NCI-H1417 treated with DMSO at 0.1 percent for 48 hours (cell line): ENCODE results near the gene FMN1.

ENCODE experiments used
- DNase-seq: peaks from one replicate; lab custom pipeline; 2025; lab: John Stamatoyannopoulos, UW

Gene FMN1

GRCh38 chr15:33154351-33155166 lies 40.0 kb downstream of the FMN1 start:
- no peak for DNase-seq

- no peak for DNase-seq
Observed at GRCh38 chr15:33153548-33153947, 41.0 kb downstream of the FMN1 start.

DNA sequence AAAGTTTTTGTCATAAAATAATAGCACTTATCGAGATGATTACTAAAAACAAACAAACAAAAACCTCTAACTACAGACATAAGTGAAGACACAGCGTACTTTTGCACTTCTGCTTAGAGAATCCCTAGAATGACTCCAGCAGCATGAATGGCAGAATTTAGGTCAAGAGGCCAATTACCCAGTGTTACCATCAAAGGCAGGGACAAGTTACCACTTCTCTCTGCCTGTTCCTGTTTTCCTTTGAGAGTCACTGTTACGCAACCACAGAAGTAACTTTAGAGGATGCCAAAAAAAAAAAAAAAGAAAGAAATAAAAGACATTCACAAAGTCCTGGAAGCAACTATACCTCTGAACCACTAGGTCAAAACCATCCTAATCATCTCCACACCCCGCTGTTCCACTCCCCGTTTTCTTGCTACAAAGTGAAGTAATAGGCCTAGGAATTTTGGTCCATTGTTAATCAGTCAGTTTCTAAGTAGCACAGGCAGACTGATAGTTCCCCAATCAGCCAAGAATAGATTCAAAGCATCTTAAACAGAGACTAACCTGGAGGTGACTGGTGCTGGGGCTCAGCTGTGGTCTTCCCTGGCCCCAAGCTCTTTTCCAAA lies 41.9 kb downstream of the FMN1 start:
- DNase-seq = no peak

GRCh38 chr15:33150971-33151370 lies 43.5 kb downstream of the FMN1 start:
- no peak for DNase-seq

GRCh38 chr15:33150431-33150941 lies 44.0 kb downstream of the FMN1 start:
- no peak for DNase-seq

DNA sequence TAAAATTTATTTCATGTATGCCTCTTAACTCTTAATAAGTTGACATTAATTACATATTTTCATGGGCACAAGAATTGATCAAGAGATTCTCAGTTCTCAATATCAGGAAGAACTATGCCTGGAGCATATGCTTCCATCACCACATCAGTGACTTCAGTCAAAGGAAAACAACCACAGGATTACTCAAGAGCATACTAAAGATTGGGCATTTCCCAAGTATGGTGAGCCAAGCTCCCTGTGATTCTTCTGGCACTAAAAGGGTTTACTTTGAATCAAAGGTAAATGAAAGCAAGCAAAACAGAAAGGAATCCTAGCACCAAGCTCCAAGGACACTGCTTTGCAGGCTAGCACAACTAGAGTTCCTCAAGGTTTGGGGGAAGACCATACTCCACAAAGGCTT lies 44.6 kb downstream of the FMN1 start:
- no peak for DNase-seq

- DNase-seq = no peak
Observed at GRCh38 chr15:33148129-33148751, 46.3 kb downstream of the FMN1 start.

GRCh38 chr15:33146051-33146450 lies 48.5 kb downstream of the FMN1 start:
- no peak for DNase-seq

- no peak for DNase-seq
Observed at GRCh38 chr15:33145447-33145846, 49.1 kb downstream of the FMN1 start.

- DNase-seq = no peak
Observed at GRCh38 chr15:33142708-33143107, 51.8 kb downstream of the FMN1 start.

DNA sequence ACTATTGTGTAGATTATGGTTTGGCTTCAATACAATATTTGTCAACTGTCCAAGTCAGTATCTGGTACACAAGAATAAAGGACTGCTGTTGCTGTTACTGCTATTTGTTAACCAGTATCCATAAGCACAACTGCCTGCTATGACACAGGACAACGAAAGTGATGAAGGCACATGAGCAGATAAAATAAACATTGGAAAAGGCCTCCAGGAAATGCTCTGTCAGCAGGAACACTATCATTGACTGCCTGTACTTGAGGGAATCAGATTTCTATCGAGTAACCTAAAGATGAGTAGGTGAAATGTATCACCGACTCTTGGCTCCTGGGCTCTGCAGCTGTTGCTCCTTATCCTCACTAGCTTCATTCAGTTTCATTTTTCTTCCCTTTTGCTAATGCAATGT lies 56.5 kb downstream of the FMN1 start:
- DNase-seq = no peak

DNA sequence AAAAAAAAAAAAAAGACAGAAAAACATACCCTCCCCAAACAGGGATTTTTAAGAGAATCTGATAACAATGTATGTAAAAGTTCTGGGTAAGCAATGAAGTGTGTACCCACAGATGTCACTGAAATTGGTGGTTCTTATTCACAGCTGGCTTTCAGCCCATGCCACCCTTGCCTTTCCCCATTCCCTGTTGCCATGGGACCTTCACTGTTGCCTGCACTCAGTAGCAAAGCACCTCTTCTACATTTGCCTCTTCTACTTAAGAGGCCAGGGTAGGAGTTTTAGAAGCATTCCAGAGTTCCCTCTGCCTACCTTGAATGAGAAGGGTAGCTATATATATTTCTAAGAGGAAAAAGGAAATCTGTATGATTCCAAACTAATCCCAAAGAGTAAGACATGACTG lies 57.4 kb downstream of the FMN1 start:
- DNase-seq = no peak

GRCh38 chr15:33136353-33136752 lies 58.2 kb downstream of the FMN1 start:
- DNase-seq = no peak

DNA sequence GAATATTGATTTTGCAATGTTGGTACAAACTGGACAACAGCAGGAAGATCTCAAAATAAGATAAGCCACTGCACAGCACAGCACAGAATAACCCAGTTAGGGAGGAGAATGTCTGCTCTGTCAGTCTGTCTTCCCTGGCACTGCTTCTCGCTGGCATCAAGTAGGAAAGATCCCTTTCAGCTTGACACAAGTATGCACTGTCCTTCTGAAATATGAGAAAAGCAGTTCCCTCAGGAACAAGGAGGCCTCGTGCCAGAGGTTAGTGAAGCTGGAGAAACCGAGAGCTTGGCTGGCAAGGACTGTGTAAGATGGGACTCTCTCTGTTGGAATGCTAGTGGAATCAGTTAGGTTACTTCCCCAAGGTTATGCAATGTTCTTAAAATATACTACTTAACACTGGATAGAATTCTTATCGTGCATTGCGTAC lies 59.1 kb downstream of the FMN1 start:
- no peak for DNase-seq

GRCh38 chr15:33132722-33133345 lies 61.7 kb downstream of the FMN1 start:
- peak; percentile 30 for DNase-seq

GRCh38 chr15:33132233-33132580 lies 62.3 kb downstream of the FMN1 start:
- no peak for DNase-seq

DNA sequence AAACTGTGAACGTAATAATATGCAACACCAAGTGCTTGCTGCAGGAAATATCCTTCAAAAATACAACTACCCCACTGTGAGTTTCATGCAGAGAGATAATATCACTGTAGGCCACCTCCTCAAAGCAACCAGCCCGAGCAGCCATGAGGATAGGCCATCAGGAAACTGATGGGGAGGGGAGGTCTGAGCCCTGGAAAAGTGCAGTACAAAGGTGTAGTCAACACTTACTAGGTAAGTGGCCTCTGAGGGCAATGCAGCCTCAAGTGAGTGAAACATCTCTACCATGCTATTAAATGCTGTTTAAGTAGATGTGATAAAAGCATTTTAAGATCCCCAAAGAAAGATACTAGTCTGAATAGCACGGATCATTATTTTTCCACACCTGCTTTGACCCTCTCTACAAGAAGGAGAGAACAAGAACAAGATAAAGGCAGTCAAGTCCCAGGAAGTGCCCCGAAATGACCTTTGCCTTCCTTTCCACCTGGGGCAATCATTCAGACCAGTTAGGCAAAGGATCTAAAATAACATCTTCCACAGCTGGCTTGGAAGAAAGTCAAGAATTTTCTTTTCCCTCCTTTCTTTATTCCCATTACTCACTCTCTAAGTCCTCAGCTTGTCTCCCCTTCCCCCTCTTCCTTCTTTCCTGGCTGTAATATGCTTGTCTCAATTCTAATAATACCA lies 62.8 kb downstream of the FMN1 start:
- DNase-seq = no peak

GRCh38 chr15:33126559-33127290 lies 67.8 kb downstream of the FMN1 start:
- peak; percentile 81 for DNase-seq

DNA sequence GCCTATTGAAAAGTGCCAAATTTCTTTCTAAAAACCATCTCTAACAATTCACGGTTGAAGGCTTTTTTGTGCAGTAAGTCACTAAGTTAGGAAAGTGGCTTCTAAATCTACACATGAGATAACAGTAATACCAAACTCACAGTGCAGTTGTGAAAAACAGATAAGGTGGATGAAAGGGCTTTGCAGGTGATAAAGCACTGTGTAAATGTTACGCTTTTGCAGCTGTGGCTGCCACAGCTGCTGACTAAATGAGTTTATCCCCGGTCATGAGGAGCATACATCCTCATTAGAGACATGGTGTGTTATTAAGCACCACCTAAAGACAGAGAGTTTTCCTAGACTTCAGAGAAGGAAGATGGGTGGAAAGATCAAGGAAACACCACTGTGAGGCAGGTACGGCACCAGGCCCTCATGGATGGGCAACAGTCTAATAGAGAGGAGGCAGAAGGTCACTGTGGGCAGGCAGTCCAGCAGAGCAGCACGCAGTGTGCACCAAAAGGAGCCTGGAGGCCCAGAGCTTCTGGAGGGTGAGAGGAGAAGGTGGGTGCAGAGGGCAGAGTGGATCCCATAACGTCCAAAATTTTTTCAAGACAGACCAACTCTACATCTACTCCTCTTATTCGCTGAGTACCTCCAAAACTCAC lies 68.5 kb downstream of the FMN1 start:
- DNase-seq = no peak

DNA sequence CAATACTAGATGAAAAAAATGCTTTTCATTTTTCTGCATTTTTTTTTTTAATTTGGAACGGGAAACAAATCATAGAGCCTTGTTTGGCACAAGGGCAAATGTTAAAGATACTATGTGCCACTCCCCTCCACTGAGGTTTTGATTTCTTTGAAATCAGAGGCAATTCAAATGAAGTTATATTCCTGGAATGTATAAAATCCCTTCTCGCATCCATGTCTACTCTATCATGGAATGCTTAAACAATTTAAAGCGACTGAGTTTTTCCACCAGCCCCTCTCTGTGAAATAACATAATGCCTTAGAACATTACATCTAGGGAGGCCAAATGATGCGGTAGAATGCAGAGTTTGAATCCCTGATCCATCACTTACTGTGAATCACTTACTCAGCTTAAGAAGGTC lies 69.7 kb downstream of the FMN1 start:
- DNase-seq = no peak

DNA sequence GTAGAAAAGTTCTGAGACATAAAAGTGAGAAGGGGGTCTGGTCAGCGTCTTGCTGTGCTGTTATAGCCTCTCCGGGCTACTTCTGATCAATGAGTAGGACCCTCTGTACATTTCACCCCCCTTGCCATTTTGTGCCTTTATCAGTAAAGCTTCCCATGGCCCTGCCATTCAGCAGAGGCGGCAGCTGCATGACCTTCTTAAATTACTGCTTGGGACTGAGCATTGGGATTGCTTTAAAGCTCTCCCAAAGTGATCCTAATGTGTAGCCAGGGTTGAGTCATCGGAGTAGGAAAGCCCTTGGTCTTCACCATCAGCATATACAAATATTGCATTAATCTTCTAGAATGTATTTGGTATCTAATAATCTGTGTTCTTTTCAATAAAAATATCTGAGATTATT lies 70.2 kb downstream of the FMN1 start:
- no peak for DNase-seq
